ENCODE results near the gene AP3S1. TPM values are rescaled to one million over a fixed set of nuclear protein-coding genes. Genes with fewer than 3 reads are reported as not detected.
A peak's percentile ranks its signal among the peaks of the same experiment; 100 is the strongest.

Gene AP3S1
- total RNA-seq, 1 experiment from 2014 or later: 60.8 TPM

DNA sequence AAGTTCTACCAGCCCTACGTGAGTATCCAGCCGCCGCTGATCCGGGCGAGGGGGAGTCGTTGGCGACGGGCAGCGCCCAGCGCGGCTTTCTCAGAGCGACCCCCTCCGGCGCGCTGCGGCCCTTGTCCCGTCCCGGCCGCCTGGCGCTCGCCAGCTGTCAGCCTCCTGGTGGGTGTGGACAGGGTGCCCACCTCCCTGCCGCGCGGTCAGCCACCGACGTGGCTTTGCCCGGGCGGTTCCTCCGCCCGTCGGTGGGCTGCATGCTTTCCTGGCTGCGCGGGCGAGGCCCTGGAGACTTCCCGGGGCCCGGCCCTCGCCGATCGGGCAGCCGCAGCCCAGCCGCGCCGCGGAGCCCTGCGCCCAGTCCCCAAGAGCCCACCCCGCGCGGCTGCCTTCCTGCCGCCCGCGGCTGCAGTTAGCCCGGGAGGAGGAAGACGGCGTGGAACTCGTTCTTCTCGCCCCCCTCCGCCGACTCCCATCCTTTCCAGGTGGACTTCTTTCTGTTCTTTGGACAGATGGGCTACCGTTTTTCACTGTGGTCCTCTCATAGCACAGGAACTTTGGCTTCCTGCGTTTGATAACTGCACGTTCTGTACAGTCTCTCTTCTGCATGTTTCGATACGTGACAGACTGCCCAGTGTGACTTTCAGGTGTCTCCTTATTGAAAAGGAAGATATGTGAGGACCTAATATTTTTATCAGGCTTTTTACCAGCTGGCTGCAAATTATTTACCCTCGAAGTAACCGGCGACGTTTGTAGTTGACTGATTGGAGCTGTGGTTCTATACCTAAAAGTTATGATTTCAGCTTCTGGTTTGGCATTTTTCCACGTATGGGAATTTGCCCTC lies 577 bp downstream of the AP3S1 start (continued):
- TF ChIP-seq, protein P1, sequence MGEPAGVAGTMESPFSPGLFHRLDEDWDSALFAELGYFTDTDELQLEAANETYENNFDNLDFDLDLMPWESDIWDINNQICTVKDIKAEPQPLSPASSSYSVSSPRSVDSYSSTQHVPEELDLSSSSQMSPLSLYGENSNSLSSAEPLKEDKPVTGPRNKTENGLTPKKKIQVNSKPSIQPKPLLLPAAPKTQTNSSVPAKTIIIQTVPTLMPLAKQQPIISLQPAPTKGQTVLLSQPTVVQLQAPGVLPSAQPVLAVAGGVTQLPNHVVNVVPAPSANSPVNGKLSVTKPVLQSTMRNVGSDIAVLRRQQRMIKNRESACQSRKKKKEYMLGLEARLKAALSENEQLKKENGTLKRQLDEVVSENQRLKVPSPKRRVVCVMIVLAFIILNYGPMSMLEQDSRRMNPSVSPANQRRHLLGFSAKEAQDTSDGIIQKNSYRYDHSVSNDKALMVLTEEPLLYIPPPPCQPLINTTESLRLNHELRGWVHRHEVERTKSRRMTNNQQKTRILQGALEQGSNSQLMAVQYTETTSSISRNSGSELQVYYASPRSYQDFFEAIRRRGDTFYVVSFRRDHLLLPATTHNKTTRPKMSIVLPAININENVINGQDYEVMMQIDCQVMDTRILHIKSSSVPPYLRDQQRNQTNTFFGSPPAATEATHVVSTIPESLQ (CRISPR knock-in tag; IDR thresholded peaks at IDR 0.05): no peak
- 0 out of 2 replicates have a peak, but pooled peaks have one; percentile 48 for TF ChIP-seq JUN (CRISPR knock-in tag; IDR thresholded peaks at IDR 0.05)
- TF ChIP-seq NR2C2 (CRISPR knock-in tag; IDR thresholded peaks at IDR 0.05): no peak
- TF ChIP-seq, protein P2, sequence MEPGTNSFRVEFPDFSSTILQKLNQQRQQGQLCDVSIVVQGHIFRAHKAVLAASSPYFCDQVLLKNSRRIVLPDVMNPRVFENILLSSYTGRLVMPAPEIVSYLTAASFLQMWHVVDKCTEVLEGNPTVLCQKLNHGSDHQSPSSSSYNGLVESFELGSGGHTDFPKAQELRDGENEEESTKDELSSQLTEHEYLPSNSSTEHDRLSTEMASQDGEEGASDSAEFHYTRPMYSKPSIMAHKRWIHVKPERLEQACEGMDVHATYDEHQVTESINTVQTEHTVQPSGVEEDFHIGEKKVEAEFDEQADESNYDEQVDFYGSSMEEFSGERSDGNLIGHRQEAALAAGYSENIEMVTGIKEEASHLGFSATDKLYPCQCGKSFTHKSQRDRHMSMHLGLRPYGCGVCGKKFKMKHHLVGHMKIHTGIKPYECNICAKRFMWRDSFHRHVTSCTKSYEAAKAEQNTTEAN (CRISPR knock-in tag; IDR thresholded peaks at IDR 0.05): no peak
- TF ChIP-seq SMAD3 (CRISPR knock-in tag; IDR thresholded peaks at IDR 0.05; ENCODE audit: borderline replicate concordance): no peak
- no peak for TF ChIP-seq ZNF263 (CRISPR knock-in tag; IDR thresholded peaks at IDR 0.05; ENCODE audit: low read depth)
- TF ChIP-seq, protein P3, sequence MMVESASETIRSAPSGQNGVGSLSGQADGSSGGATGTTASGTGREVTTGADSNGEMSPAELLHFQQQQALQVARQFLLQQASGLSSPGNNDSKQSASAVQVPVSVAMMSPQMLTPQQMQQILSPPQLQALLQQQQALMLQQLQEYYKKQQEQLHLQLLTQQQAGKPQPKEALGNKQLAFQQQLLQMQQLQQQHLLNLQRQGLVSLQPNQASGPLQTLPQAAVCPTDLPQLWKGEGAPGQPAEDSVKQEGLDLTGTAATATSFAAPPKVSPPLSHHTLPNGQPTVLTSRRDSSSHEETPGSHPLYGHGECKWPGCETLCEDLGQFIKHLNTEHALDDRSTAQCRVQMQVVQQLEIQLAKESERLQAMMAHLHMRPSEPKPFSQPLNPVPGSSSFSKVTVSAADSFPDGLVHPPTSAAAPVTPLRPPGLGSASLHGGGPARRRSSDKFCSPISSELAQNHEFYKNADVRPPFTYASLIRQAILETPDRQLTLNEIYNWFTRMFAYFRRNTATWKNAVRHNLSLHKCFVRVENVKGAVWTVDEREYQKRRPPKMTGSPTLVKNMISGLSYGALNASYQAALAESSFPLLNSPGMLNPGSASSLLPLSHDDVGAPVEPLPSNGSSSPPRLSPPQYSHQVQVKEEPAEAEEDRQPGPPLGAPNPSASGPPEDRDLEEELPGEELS (CRISPR knock-in tag; IDR thresholded peaks at IDR 0.05): 0 out of 2 replicates have a peak, but pooled peaks have one; percentile 30
- TF ChIP-seq SMAD4 (CRISPR knock-in tag; IDR thresholded peaks at IDR 0.05): no peak
- TF ChIP-seq ZNF317 (CRISPR knock-in tag; IDR thresholded peaks at IDR 0.05; ENCODE audit: borderline replicate concordance, low read depth): 0 out of 2 replicates have a peak, but pooled peaks have one; percentile 7
- TF ChIP-seq RELA (CRISPR knock-in tag; IDR thresholded peaks at IDR 0.05; ENCODE audit: borderline replicate concordance): 0 out of 2 replicates have a peak, but pooled peaks have one; percentile 57
- TF ChIP-seq, protein P4, sequence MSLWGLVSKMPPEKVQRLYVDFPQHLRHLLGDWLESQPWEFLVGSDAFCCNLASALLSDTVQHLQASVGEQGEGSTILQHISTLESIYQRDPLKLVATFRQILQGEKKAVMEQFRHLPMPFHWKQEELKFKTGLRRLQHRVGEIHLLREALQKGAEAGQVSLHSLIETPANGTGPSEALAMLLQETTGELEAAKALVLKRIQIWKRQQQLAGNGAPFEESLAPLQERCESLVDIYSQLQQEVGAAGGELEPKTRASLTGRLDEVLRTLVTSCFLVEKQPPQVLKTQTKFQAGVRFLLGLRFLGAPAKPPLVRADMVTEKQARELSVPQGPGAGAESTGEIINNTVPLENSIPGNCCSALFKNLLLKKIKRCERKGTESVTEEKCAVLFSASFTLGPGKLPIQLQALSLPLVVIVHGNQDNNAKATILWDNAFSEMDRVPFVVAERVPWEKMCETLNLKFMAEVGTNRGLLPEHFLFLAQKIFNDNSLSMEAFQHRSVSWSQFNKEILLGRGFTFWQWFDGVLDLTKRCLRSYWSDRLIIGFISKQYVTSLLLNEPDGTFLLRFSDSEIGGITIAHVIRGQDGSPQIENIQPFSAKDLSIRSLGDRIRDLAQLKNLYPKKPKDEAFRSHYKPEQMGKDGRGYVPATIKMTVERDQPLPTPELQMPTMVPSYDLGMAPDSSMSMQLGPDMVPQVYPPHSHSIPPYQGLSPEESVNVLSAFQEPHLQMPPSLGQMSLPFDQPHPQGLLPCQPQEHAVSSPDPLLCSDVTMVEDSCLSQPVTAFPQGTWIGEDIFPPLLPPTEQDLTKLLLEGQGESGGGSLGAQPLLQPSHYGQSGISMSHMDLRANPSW (CRISPR knock-in tag; conservative IDR thresholded peaks at IDR 0.05; ENCODE audit: low read depth): no peak
- 0 out of 2 replicates have a peak, but pooled peaks have one; percentile 60 for TF ChIP-seq TCF7 (CRISPR knock-in tag; IDR thresholded peaks at IDR 0.05; ENCODE audit: low read depth)
- no peak for TF ChIP-seq EMX1 (CRISPR knock-in tag; IDR thresholded peaks at IDR 0.05)
- TF ChIP-seq, protein P5, sequence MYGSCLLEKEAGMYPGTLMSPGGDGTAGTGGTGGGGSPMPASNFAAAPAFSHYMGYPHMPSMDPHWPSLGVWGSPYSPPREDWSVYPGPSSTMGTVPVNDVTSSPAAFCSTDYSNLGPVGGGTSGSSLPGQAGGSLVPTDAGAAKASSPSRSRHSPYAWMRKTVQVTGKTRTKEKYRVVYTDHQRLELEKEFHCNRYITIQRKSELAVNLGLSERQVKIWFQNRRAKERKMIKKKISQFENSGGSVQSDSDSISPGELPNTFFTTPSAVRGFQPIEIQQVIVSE (CRISPR knock-in tag; IDR thresholded peaks at IDR 0.05; ENCODE audit: borderline replicate concordance): no peak
- TF ChIP-seq ESRRA (CRISPR knock-in tag; IDR thresholded peaks at IDR 0.05; ENCODE audit: borderline replicate concordance): no peak
- TF ChIP-seq, protein P6, sequence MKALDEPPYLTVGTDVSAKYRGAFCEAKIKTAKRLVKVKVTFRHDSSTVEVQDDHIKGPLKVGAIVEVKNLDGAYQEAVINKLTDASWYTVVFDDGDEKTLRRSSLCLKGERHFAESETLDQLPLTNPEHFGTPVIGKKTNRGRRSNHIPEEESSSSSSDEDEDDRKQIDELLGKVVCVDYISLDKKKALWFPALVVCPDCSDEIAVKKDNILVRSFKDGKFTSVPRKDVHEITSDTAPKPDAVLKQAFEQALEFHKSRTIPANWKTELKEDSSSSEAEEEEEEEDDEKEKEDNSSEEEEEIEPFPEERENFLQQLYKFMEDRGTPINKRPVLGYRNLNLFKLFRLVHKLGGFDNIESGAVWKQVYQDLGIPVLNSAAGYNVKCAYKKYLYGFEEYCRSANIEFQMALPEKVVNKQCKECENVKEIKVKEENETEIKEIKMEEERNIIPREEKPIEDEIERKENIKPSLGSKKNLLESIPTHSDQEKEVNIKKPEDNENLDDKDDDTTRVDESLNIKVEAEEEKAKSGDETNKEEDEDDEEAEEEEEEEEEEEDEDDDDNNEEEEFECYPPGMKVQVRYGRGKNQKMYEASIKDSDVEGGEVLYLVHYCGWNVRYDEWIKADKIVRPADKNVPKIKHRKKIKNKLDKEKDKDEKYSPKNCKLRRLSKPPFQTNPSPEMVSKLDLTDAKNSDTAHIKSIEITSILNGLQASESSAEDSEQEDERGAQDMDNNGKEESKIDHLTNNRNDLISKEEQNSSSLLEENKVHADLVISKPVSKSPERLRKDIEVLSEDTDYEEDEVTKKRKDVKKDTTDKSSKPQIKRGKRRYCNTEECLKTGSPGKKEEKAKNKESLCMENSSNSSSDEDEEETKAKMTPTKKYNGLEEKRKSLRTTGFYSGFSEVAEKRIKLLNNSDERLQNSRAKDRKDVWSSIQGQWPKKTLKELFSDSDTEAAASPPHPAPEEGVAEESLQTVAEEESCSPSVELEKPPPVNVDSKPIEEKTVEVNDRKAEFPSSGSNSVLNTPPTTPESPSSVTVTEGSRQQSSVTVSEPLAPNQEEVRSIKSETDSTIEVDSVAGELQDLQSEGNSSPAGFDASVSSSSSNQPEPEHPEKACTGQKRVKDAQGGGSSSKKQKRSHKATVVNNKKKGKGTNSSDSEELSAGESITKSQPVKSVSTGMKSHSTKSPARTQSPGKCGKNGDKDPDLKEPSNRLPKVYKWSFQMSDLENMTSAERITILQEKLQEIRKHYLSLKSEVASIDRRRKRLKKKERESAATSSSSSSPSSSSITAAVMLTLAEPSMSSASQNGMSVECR (CRISPR knock-in tag; IDR thresholded peaks at IDR 0.05; ENCODE audit: borderline replicate concordance): no peak
- TF ChIP-seq CREM (CRISPR knock-in tag; IDR thresholded peaks at IDR 0.05): 0 out of 2 replicates have a peak, but pooled peaks have one; percentile 58
- TF ChIP-seq ATF1 (CRISPR knock-in tag; IDR thresholded peaks at IDR 0.05): 0 out of 2 replicates have a peak, but pooled peaks have one; percentile 52
- no peak for TF ChIP-seq CBFB (CRISPR knock-in tag; IDR thresholded peaks at IDR 0.05; ENCODE audit: low read depth)
- TF ChIP-seq, protein P7, sequence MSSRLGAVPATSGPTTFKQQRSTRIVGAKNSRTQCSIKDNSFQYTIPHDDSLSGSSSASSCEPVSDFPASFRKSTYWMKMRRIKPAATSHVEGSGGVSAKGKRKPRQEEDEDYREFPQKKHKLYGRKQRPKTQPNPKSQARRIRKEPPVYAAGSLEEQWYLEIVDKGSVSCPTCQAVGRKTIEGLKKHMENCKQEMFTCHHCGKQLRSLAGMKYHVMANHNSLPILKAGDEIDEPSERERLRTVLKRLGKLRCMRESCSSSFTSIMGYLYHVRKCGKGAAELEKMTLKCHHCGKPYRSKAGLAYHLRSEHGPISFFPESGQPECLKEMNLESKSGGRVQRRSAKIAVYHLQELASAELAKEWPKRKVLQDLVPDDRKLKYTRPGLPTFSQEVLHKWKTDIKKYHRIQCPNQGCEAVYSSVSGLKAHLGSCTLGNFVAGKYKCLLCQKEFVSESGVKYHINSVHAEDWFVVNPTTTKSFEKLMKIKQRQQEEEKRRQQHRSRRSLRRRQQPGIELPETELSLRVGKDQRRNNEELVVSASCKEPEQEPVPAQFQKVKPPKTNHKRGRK (CRISPR knock-in tag; IDR thresholded peaks at IDR 0.05; ENCODE audit: borderline replicate concordance): no peak
- TF ChIP-seq, protein P8, sequence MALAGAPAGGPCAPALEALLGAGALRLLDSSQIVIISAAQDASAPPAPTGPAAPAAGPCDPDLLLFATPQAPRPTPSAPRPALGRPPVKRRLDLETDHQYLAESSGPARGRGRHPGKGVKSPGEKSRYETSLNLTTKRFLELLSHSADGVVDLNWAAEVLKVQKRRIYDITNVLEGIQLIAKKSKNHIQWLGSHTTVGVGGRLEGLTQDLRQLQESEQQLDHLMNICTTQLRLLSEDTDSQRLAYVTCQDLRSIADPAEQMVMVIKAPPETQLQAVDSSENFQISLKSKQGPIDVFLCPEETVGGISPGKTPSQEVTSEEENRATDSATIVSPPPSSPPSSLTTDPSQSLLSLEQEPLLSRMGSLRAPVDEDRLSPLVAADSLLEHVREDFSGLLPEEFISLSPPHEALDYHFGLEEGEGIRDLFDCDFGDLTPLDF (CRISPR knock-in tag; IDR thresholded peaks at IDR 0.05): no peak

Data from WTC11 (cell line).